Stomach smooth muscle (tissue), 2 donors: ENCODE data around the gene RPS24.
"Not testable (repeated sequence)": the region's sequence is repeated elsewhere in the genome, so short reads cannot be mapped to it uniquely, and the experiment has no call there.

Experiments
- H3K27ac ChIP-seq: one replicate; pipeline ENCODE4 v1.7.0; 2013; ENCODE audit warnings: mild to moderate bottlenecking, low read length, inconsistent platforms
- H3K27me3 ChIP-seq, 2 donors: one replicate each; pipeline ENCODE4 v1.7.0; 2013; ENCODE audit warnings: low read length in 2 of 2; ENCODE audit not compliant: insufficient read depth in 2 of 2, control insufficient read depth in 1 of 2
- H3K36me3 ChIP-seq, 2 donors: one replicate each; pipeline ENCODE4 v1.7.0; 2013; ENCODE audit warnings: low read length in 2 of 2; ENCODE audit not compliant: control insufficient read depth in 2 of 2, insufficient read depth in 2 of 2
- H3K4me1 ChIP-seq: one replicate; pipeline ENCODE4 v1.7.0; 2013; ENCODE audit warnings: low read length; ENCODE audit not compliant: control insufficient read depth, insufficient read depth
- H3K4me3 ChIP-seq, 2 donors: one replicate each; pipeline ENCODE4 v1.7.0; 2013; ENCODE audit warnings: low read length in 2 of 2
- H3K9ac ChIP-seq, 2 donors: one replicate each; pipeline ENCODE4 v1.7.0; 2013; ENCODE audit warnings: low read length in 2 of 2, mild to moderate bottlenecking in 1 of 2
- H3K9me3 ChIP-seq, 2 donors: one replicate each; pipeline ENCODE4 v1.7.0; 2013; ENCODE audit warnings: low read length in 2 of 2; ENCODE audit not compliant: control insufficient read depth in 2 of 2
- donor health status: healthy.
- donor health status: Pancreatic carcinoma.

The RPS24 gene

GRCh38 chr10:78049851-78050250 lies 16.2 kb downstream of the RPS24 start:
- Histone ChIP-seq H3K9me3 (no peaks in the 10 kb centered on the region), H3K4me3 (no peak overlapping the region), H3K4me1 (peaks cover 8% of the 10 kb centered on the region), H3K27ac (no peak overlapping the region), H3K36me3 (peaks cover 0 to 8% of the 10 kb centered on the region in 2 donors), H3K9ac (no peak overlapping the region), H3K27me3 (no peaks in the 10 kb centered on the region)

- Histone ChIP-seq H3K9ac (no peak overlapping the region), H3K27ac (no peak overlapping the region), H3K9me3 (no peaks in the 10 kb centered on the region), H3K4me1 (peaks cover 3% of the 10 kb centered on the region), H3K27me3 (no peaks in the 10 kb centered on the region), H3K4me3 (no peak overlapping the region), H3K36me3 (peaks cover 0 to 8% of the 10 kb centered on the region in 2 donors)
Measured at GRCh38 chr10:78053211-78053868, 19.7 kb downstream of the RPS24 start.

GRCh38 chr10:78058562-78058961 lies 24.9 kb downstream of the RPS24 start:
- H3K9me3 ChIP-seq: no peaks in the 10 kb centered on the region
- H3K27me3 ChIP-seq: no peaks in the 10 kb centered on the region
- no peak overlapping the region for H3K9ac ChIP-seq
- H3K36me3 ChIP-seq: peaks cover 0 to 2% of the 10 kb centered on the region in 2 donors
- H3K27ac ChIP-seq: no peak overlapping the region
- no peaks in the 10 kb centered on the region for H3K4me1 ChIP-seq
- no peak overlapping the region for H3K4me3 ChIP-seq

- Histone ChIP-seq H3K36me3 (no peaks in the 10 kb centered on the region), H3K27ac (no peak overlapping the region), H3K4me3 (no peak overlapping the region), H3K4me1 (no peaks in the 10 kb centered on the region), H3K9ac (no peak overlapping the region), H3K9me3 (no peaks in the 10 kb centered on the region), H3K27me3 (no peaks in the 10 kb centered on the region)
Measured at GRCh38 chr10:78059906-78060702, 26.4 kb downstream of the RPS24 start.

DNA sequence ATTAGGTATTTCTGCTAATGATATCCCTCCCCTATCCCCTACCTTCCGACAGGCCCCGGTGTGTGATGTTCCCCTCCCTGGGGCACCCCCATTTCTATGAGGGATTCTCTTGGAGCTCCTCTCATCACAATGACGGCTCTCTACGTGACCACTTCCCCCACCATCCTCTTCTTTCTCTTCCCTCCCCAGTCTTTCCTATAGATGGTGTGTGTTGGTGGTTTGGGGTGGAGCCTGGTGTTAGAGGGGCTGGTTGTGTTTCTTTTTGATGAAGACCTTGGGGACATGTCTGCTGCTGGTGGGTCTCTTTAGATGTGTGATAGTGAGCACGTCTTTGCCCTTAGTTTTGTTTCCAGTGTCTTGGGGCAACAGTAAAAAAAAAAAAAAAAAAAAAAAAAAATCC lies 28.6 kb downstream of the RPS24 start:
- Histone ChIP-seq H3K9ac (no peak overlapping the region), H3K4me3 (no peak overlapping the region), H3K27ac (no peak overlapping the region), H3K4me1 (no peaks in the 10 kb centered on the region), H3K9me3 (no peaks in the 10 kb centered on the region), H3K27me3 (no peaks in the 10 kb centered on the region), H3K36me3 (no peaks in the 10 kb centered on the region)

DNA sequence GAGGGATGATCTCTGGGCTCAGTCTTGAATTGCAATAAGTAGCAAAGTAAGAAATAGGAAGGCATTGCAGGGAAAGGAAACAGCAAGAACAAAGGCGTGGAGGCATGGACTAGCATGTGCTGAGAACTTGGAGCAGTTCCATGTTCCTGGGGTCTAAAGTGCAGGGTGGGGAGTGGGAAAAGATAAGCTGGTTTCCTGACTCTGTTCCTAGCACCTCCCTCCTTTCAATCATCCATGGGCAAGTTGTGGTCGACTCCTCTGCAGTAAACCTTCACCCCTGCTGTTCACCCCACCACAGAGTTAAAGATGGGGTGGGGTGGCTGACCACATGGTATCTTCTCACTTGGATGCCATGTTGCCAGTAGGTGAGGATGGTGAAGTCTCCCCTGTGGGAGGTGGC lies 29.6 kb downstream of the RPS24 start:
- Histone ChIP-seq H3K4me3 (no peak overlapping the region), H3K9ac (no peak overlapping the region), H3K27me3 (no peaks in the 10 kb centered on the region), H3K4me1 (no peaks in the 10 kb centered on the region), H3K9me3 (no peaks in the 10 kb centered on the region), H3K27ac (no peak overlapping the region), H3K36me3 (no peaks in the 10 kb centered on the region)

- not testable (repeated sequence) for H3K9me3 ChIP-seq, H3K27ac ChIP-seq, H3K4me1 ChIP-seq, H3K27me3 ChIP-seq, H3K36me3 ChIP-seq, H3K4me3 ChIP-seq, H3K9ac ChIP-seq
Measured at GRCh38 chr10:78064919-78065318, 31.3 kb downstream of the RPS24 start.

GRCh38 chr10:78065611-78066010 lies 31.9 kb downstream of the RPS24 start:
- H3K9ac ChIP-seq: no peak overlapping the region
- no peaks in the 10 kb centered on the region for H3K36me3 ChIP-seq
- H3K27me3 ChIP-seq: no peaks in the 10 kb centered on the region
- H3K4me1 ChIP-seq: no peaks in the 10 kb centered on the region
- no peak overlapping the region for H3K27ac ChIP-seq
- no peak overlapping the region for H3K4me3 ChIP-seq
- H3K9me3 ChIP-seq: no peaks in the 10 kb centered on the region

GRCh38 chr10:78066012-78066411 lies 32.3 kb downstream of the RPS24 start:
- no peaks in the 10 kb centered on the region for H3K9me3 ChIP-seq

DNA sequence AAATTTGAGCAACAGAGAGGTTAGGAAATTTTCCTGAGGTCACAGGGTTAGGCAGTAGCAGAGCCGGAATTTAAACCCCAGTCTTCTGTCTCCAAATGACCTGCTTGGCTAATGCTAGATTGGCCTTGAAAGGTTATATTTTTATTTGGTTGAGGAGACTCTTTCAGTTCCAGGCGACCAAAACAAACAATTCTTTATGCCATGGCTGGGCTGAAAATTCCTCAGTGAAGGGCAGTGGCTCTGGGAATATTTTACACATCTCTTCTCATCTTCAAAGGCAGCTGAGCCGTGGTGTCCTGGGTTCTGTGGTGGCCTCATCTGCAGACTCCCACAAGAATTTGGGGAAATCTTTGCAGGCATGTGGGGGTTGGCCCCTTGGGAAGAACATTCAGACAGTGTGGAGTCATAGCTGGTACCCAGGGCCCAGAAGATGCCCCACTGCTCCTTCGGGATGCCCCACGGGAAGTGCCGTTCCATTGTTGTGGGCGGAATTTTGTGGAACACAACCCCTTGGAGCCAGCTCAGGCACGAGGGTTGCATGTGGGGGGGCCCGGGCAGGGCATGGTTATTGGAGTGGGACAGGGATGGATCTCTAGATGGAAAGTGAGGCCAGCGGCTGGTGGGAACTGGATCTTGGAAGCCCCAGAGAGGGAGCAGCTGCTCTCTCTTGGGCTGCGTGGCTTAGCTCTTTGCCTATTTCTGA lies 33.2 kb downstream of the RPS24 start:
- no peak overlapping the region for H3K9ac ChIP-seq
- H3K9me3 ChIP-seq: no peaks in the 10 kb centered on the region
- no peak overlapping the region for H3K4me3 ChIP-seq
- H3K27me3 ChIP-seq: no peaks in the 10 kb centered on the region
- peaks cover 6% of the 10 kb centered on the region for H3K4me1 ChIP-seq
- H3K27ac ChIP-seq: no peak overlapping the region
- H3K36me3 ChIP-seq: no peaks in the 10 kb centered on the region

More at GRCh38 chr10:78066012-78066411, 32.3 kb downstream of the RPS24 start:
- Histone ChIP-seq H3K27ac (no peak overlapping the region), H3K36me3 (no peaks in the 10 kb centered on the region), H3K27me3 (no peaks in the 10 kb centered on the region), H3K9ac (no peak overlapping the region), H3K4me3 (no peak overlapping the region), H3K4me1 (peaks cover 3% of the 10 kb centered on the region)
